Neural cell (in vitro differentiated cells): ENCODE results near the gene SLC39A13. TPM values are rescaled to one million over a fixed set of nuclear protein-coding genes. Genes with fewer than 3 reads are reported as not detected.

ENCODE experiments used
- H2AFZ ChIP-seq: fragments of 200-600, 300-800 bp; sonication (generic), shearing (Covaris generic); 2 replicates; pipeline ENCODE4 v1.6.0; 2014; ENCODE audit warnings: low read depth, mild to moderate bottlenecking, antibody characterized with exemption, low read length, moderate library complexity
- H3F3A ChIP-seq: fragments of 200-600 bp; shearing (Covaris generic); 2 replicates; pipeline ENCODE4 v1.6.1; 2016; ENCODE audit warnings: mild to moderate bottlenecking, moderate library complexity, mixed read lengths, antibody characterized with exemption, low read length; ENCODE audit not compliant: insufficient read depth, poor library complexity, severe bottlenecking
- H3K27ac ChIP-seq: fragments of 200-600, 300-800 bp; sonication (generic), shearing (Covaris generic); 2 replicates; pipeline ENCODE4 v1.5.1; 2014; ENCODE audit warnings: mild to moderate bottlenecking, low read length, moderate library complexity
- H3K27me3 ChIP-seq: fragments of 300-800, 200-600 bp; sonication (generic), shearing (Covaris generic); 2 replicates; pipeline ENCODE4 v1.6.0; 2014; ENCODE audit warnings: mild to moderate bottlenecking, low read depth, low read length, moderate library complexity; ENCODE audit not compliant: insufficient read depth
- H3K36me3 ChIP-seq: fragments of 300-800, 200-600 bp; sonication (generic), shearing (Covaris generic); 2 replicates; pipeline ENCODE4 v1.5.1; 2014; ENCODE audit warnings: mild to moderate bottlenecking, antibody characterized with exemption, low read length, moderate library complexity; ENCODE audit not compliant: insufficient read depth
- H3K4me2 ChIP-seq: fragments of 300-800, 200-600 bp; sonication (generic), shearing (Covaris generic); 2 replicates; pipeline ENCODE4 v1.6.0; 2014; ENCODE audit warnings: mild to moderate bottlenecking, low read length
- H3K4me3 ChIP-seq: fragments of 300-800, 200-600 bp; sonication (generic), shearing (Covaris generic); 2 replicates; pipeline ENCODE4 v1.5.1; 2014; ENCODE audit warnings: mild to moderate bottlenecking, low read length, moderate library complexity
- H3K79me2 ChIP-seq: fragments of 200-600 bp; shearing (Covaris generic); replicated peaks from 2 replicates; pipeline ENCODE4 v1.6.0; 2014; ENCODE audit warnings: mild to moderate bottlenecking, low read length, moderate library complexity; ENCODE audit not compliant: insufficient read depth
- H3K9ac ChIP-seq: fragments of 300-800, 200-600 bp; sonication (generic), shearing (Covaris generic); 2 replicates; pipeline ENCODE4 v1.6.1; 2016; ENCODE audit warnings: mild to moderate bottlenecking, low read length, mixed read lengths
- H3K9me2 ChIP-seq: fragments of 200-600 bp; shearing (Covaris generic); 2 replicates; pipeline ENCODE4 v1.6.1; 2016; ENCODE audit warnings: mild to moderate bottlenecking, low read length, mixed read lengths; ENCODE audit not compliant: insufficient read depth
- H3K9me3 ChIP-seq: fragments of 200-600, 300-800 bp; sonication (generic), shearing (Covaris generic); 2 replicates; pipeline ENCODE4 v1.6.1; 2016; ENCODE audit warnings: mild to moderate bottlenecking, mixed run types, low read length, moderate library complexity, mixed read lengths
- H4K20me1 ChIP-seq: fragments of 200-600 bp; shearing (Covaris generic); 2 replicates; pipeline ENCODE4 v1.6.1; 2016; ENCODE audit warnings: mild to moderate bottlenecking, mixed run types; ENCODE audit not compliant: insufficient read depth
- CTCF ChIP-seq: fragments of 450-650 bp; IDR thresholded peaks from 2 replicates; pipeline ENCODE4 v1.5.1; 2014; ENCODE audit warnings: antibody characterized with exemption, mild to moderate bottlenecking, moderate library complexity; ENCODE audit not compliant: poor library complexity, severe bottlenecking
- EP300 ChIP-seq: fragments of 450-650 bp; conservative IDR thresholded peaks from 2 replicates; pipeline ENCODE4 v1.6.1; 2014; ENCODE audit warnings: antibody characterized with exemption, mild to moderate bottlenecking, moderate library complexity; ENCODE audit not compliant: poor library complexity, severe bottlenecking
- EZH2 ChIP-seq: fragments of 200-600, 300-800 bp; shearing (Covaris generic), sonication (generic); IDR thresholded peaks from 2 replicates; pipeline ENCODE4 v1.6.1; 2014; ENCODE audit warnings: antibody characterized with exemption, low read length, borderline replicate concordance, mild to moderate bottlenecking; ENCODE audit not compliant: insufficient read depth, poor library complexity, severe bottlenecking
- MXI1 ChIP-seq: fragments of 450-650 bp; conservative IDR thresholded peaks from 2 replicates; pipeline ENCODE4 v1.6.1; 2014; ENCODE audit warnings: antibody characterized with exemption, mild to moderate bottlenecking; ENCODE audit not compliant: poor library complexity, severe bottlenecking
- POLR2AphosphoS5 ChIP-seq: IDR thresholded peaks from 2 replicates; pipeline ENCODE4 v1.6.1; 2012
- RAD21 ChIP-seq: fragments of 450-650 bp; conservative IDR thresholded peaks from 2 replicates; pipeline ENCODE4 v1.6.1; 2014; ENCODE audit warnings: antibody characterized with exemption, mild to moderate bottlenecking, moderate library complexity
- SMC3 ChIP-seq: fragments of 450-650 bp; conservative IDR thresholded peaks from 2 replicates; pipeline ENCODE4 v1.6.1; 2014; ENCODE audit warnings: antibody characterized with exemption, mild to moderate bottlenecking, moderate library complexity; ENCODE audit not compliant: poor library complexity
- TAF1 ChIP-seq: IDR thresholded peaks from 2 replicates; pipeline ENCODE4 v1.6.1; 2012; ENCODE audit warnings: low read depth
- polyA plus RNA-seq: library from polyadenylated mRNA; depleted of rRNA; stranded (reverse); fragments of >200 nt; gene quantifications from 2 replicates; pipeline ENCODE4 v1.2.3, GENCODE V29; 2014
- TF ChIP-seq, protein P1 (sequence below): IDR thresholded peaks from 2 replicates; pipeline ENCODE4 v1.6.1; 2012; ENCODE audit warnings: borderline replicate concordance

SLC39A13 gene
- polyA plus RNA-seq, 1 donor from 2014 or later = 48.0 TPM

- no peak overlapping the region for H3K9ac ChIP-seq
- H2AFZ ChIP-seq = no peak overlapping the region
- H3K79me2 ChIP-seq = no peaks in the 10 kb centered on the region
- H3K4me2 ChIP-seq = no peak overlapping the region
- no peak overlapping the region for H3K27ac ChIP-seq
- no peak overlapping the region for H3K4me3 ChIP-seq
- H3K9me3 ChIP-seq = no peaks in the 10 kb centered on the region
- no peaks in the 10 kb centered on the region for H3K36me3 ChIP-seq
- no peaks in the 10 kb centered on the region for H4K20me1 ChIP-seq
- H3F3A ChIP-seq = no peaks in the 10 kb centered on the region
- no peaks in the 10 kb centered on the region for H3K9me2 ChIP-seq
- H3K27me3 ChIP-seq = no peaks in the 10 kb centered on the region
- TF ChIP-seq POLR2AphosphoS5 (peak; percentile 2), RAD21 (no peak), TAF1 (no peak), CTCF (no peak)
Measured at GRCh38 chr11:47415949-47416472, 7.6 kb downstream of the SLC39A13 start.

DNA sequence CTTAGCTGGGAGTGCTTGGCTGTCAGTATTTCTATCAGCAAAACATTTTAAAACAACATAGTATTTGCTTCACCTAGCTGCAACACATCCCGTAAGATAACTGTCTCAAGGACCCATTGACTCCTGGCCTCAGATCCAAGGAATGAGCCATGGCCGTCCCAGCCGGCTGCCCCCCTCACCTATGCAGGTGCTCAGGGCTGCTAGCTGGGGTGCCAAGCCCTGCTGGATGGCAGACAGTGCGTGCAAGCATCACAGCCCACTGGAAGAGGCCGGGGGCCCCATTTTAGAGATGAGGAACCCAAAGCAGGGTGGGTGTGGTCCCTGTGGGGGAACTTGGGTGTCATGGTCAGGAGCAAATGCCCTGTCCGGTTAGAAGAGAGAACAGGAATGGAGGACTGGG is 9.3 kb downstream of the SLC39A13 start:
- H3K9me3 ChIP-seq = no peaks in the 10 kb centered on the region
- H3K9me2 ChIP-seq = no peaks in the 10 kb centered on the region
- no peak overlapping the region for H3K9ac ChIP-seq
- no peak overlapping the region for H2AFZ ChIP-seq
- H4K20me1 ChIP-seq = no peaks in the 10 kb centered on the region
- H3K79me2 ChIP-seq = no peaks in the 10 kb centered on the region
- TF ChIP-seq, protein P1, sequence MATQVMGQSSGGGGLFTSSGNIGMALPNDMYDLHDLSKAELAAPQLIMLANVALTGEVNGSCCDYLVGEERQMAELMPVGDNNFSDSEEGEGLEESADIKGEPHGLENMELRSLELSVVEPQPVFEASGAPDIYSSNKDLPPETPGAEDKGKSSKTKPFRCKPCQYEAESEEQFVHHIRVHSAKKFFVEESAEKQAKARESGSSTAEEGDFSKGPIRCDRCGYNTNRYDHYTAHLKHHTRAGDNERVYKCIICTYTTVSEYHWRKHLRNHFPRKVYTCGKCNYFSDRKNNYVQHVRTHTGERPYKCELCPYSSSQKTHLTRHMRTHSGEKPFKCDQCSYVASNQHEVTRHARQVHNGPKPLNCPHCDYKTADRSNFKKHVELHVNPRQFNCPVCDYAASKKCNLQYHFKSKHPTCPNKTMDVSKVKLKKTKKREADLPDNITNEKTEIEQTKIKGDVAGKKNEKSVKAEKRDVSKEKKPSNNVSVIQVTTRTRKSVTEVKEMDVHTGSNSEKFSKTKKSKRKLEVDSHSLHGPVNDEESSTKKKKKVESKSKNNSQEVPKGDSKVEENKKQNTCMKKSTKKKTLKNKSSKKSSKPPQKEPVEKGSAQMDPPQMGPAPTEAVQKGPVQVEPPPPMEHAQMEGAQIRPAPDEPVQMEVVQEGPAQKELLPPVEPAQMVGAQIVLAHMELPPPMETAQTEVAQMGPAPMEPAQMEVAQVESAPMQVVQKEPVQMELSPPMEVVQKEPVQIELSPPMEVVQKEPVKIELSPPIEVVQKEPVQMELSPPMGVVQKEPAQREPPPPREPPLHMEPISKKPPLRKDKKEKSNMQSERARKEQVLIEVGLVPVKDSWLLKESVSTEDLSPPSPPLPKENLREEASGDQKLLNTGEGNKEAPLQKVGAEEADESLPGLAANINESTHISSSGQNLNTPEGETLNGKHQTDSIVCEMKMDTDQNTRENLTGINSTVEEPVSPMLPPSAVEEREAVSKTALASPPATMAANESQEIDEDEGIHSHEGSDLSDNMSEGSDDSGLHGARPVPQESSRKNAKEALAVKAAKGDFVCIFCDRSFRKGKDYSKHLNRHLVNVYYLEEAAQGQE = no peak
- TF ChIP-seq EP300 = no peak
- TF ChIP-seq TAF1 = no peak
- no peak for TF ChIP-seq SMC3
- no peak for TF ChIP-seq RAD21
- no peak for TF ChIP-seq MXI1
- TF ChIP-seq EZH2 = no peak
- no peak for TF ChIP-seq POLR2AphosphoS5
- TF ChIP-seq CTCF = no peak
- no peaks in the 10 kb centered on the region for H3K27me3 ChIP-seq
- H3K4me3 ChIP-seq = no peak overlapping the region
- H3K36me3 ChIP-seq = no peaks in the 10 kb centered on the region
- no peaks in the 10 kb centered on the region for H3F3A ChIP-seq
- no peak overlapping the region for H3K27ac ChIP-seq
- no peak overlapping the region for H3K4me2 ChIP-seq
